ENCODE results near the gene TULP1.

The TULP1 gene

GRCh38 chr6:35454391-35455110 lies 58.1 kb downstream of the TULP1 start:
- no peak for DNase-seq

- DNase-seq = no peak
Measured at GRCh38 chr6:35453236-35453635, 59.5 kb downstream of the TULP1 start.

GRCh38 chr6:35452183-35453090 lies 60.3 kb downstream of the TULP1 start, which contains the start of gene FANCE:
FANCE (plus strand) TSS chr6:35452338; CDS start chr6:35452546, 208 bp downstream.
- DNase-seq = peak; percentile 50 to 62

- no peak for DNase-seq
Measured at GRCh38 chr6:35451354-35452182, 61.1 kb downstream of the TULP1 start.

GRCh38 chr6:35449287-35449881 lies 63.3 kb downstream of the TULP1 start:
- DNase-seq = peak; percentile 15 to 65

GRCh38 chr6:35448191-35448590 lies 64.5 kb downstream of the TULP1 start:
- DNase-seq = no peak
